Activated CD4-positive, alpha-beta T cell treated with anti-CD3 and anti-CD28 coated beads for 4 hours (primary cell): ENCODE data around the gene GRIK1.
"Not testable (repeated sequence)": the region's sequence is repeated elsewhere in the genome, so short reads cannot be mapped to it uniquely, and the experiment has no call there.

Source experiments
- DNase-seq, 2 donors: peaks; one replicate each; pipeline ENCODE4 v3.0.0-alpha.2; 2020

The GRIK1 gene

GRCh38 chr21:29939924-29940275, at the start of gene GRIK1:
Gene GRIK1 (minus strand): TSS chr21:29939996.
- no peak for DNase-seq

- DNase-seq: no peak
These were observed 48.0 kb upstream of the GRIK1 start for GRCh38 chr21:29987762-29988161.

GRCh38 chr21:29985866-29986265, 46.1 kb upstream of the GRIK1 start:
- no peak for DNase-seq

GRCh38 chr21:29979043-29979442, 39.2 kb upstream of the GRIK1 start:
- no peak for DNase-seq

GRCh38 chr21:29975776-29976175, 36.0 kb upstream of the GRIK1 start:
- no peak for DNase-seq

- no peak for DNase-seq
These were observed 33.5 kb upstream of the GRIK1 start for GRCh38 chr21:29973258-29973657.

- DNase-seq: no peak
These were observed 21.7 kb upstream of the GRIK1 start for GRCh38 chr21:29961291-29962027.

GRCh38 chr21:29958551-29958950, 18.8 kb upstream of the GRIK1 start:
- no peak for DNase-seq

- DNase-seq: not testable (repeated sequence)
These were observed 18.2 kb upstream of the GRIK1 start for GRCh38 chr21:29958035-29958434.

GRCh38 chr21:29953690-29954089, 13.9 kb upstream of the GRIK1 start:
- no peak for DNase-seq

GRCh38 chr21:29953072-29953471, 13.3 kb upstream of the GRIK1 start:
- DNase-seq: no peak

GRCh38 chr21:29951911-29952310, 12.1 kb upstream of the GRIK1 start:
- no peak for DNase-seq

GRCh38 chr21:29949991-29950390, 10.2 kb upstream of the GRIK1 start:
- no peak for DNase-seq

- DNase-seq: no peak
These were observed 7.3 kb upstream of the GRIK1 start for GRCh38 chr21:29947119-29947518.

- no peak for DNase-seq
These were observed 4.1 kb upstream of the GRIK1 start for GRCh38 chr21:29943885-29944284.

GRCh38 chr21:29942034-29942433, 2.2 kb upstream of the GRIK1 start:
- DNase-seq: no peak

GRCh38 chr21:29940991-29941390, 1.2 kb upstream of the GRIK1 start:
- no peak for DNase-seq

GRCh38 chr21:29940361-29940760, 565 bp upstream of the GRIK1 start:
- no peak for DNase-seq

- no peak for DNase-seq
These were observed 482 bp downstream of the GRIK1 start for GRCh38 chr21:29939104-29939923.

- DNase-seq: no peak
These were observed 1.1 kb downstream of the GRIK1 start for GRCh38 chr21:29938776-29939103.

GRCh38 chr21:29933088-29933487, 6.7 kb downstream of the GRIK1 start:
- DNase-seq: no peak

GRCh38 chr21:29928537-29928936, 11.3 kb downstream of the GRIK1 start:
- no peak for DNase-seq

- no peak for DNase-seq
These were observed 18.9 kb downstream of the GRIK1 start for GRCh38 chr21:29920938-29921337.

- DNase-seq: no peak
These were observed 25.5 kb downstream of the GRIK1 start for GRCh38 chr21:29914326-29914725.

- DNase-seq: no peak
These were observed 30.2 kb downstream of the GRIK1 start for GRCh38 chr21:29909571-29909970.
